SH-SY5Y (cell line): Measurements from ENCODE around the gene CD3G.

ENCODE experiments used
- GATA2 ChIP-seq: IDR thresholded peaks from 2 replicates; pipeline ENCODE4 v1.6.1; 2011; ENCODE audit warnings: mild to moderate bottlenecking, low read depth, low read length
- GATA3 ChIP-seq: IDR thresholded peaks from 2 replicates; pipeline ENCODE4 v1.6.1; 2011; ENCODE audit warnings: low read depth, mild to moderate bottlenecking, low read length, moderate library complexity

GRCh38 chr11:118321386-118322082 lies 22.6 kb upstream of the CD3G start:
- no peak for TF ChIP-seq GATA3
- TF ChIP-seq GATA2, result no peak
